IPS-NIHi7 (cell line): ENCODE results near the gene ZBED4.
"Not testable (repeated sequence)": the region's sequence is repeated elsewhere in the genome, so short reads cannot be mapped to it uniquely, and the experiment has no call there.

ENCODE experiments used
- DNase-seq: peaks from one replicate; pipeline ENCODE4 v3.0.0; 2012; ENCODE audit warnings: mixed read lengths; ENCODE audit errors: extremely low spot score

The ZBED4 gene

GRCh38 chr22:49852898-49853894 lies at the start of gene ZBED4:
Gene ZBED4 (plus strand): TSS chr22:49853844. CDS start chr22:49883663, 29,819 bp downstream.
- peak; percentile 99 for DNase-seq

- no peak for DNase-seq
These were observed 46.5 kb upstream of the ZBED4 start for GRCh38 chr22:49807129-49807528.

GRCh38 chr22:49807780-49808708 lies 45.6 kb upstream of the ZBED4 start:
- no peak for DNase-seq

GRCh38 chr22:49810363-49811019 lies 43.2 kb upstream of the ZBED4 start:
- no peak for DNase-seq

GRCh38 chr22:49811020-49811791 lies 42.4 kb upstream of the ZBED4 start:
- DNase-seq, result no peak

- no peak for DNase-seq
These were observed 40.8 kb upstream of the ZBED4 start for GRCh38 chr22:49812838-49813237.

- DNase-seq, result no peak
These were observed 39.4 kb upstream of the ZBED4 start for GRCh38 chr22:49814164-49814686.

- DNase-seq, result no peak
These were observed 38.8 kb upstream of the ZBED4 start for GRCh38 chr22:49814856-49815255.

GRCh38 chr22:49815641-49816091 lies 38.0 kb upstream of the ZBED4 start:
- DNase-seq, result no peak

- DNase-seq, result no peak
These were observed 36.3 kb upstream of the ZBED4 start for GRCh38 chr22:49817359-49817758.

GRCh38 chr22:49820984-49821383 lies 32.7 kb upstream of the ZBED4 start:
- DNase-seq, result no peak

- DNase-seq, result not testable (repeated sequence)
These were observed 31.9 kb upstream of the ZBED4 start for GRCh38 chr22:49821741-49822140.

GRCh38 chr22:49823289-49824045 lies 30.2 kb upstream of the ZBED4 start:
- no peak for DNase-seq

- DNase-seq, result no peak
These were observed 29.3 kb upstream of the ZBED4 start for GRCh38 chr22:49824185-49824925.

GRCh38 chr22:49824936-49825335 lies 28.7 kb upstream of the ZBED4 start:
- DNase-seq, result no peak

- DNase-seq, result no peak
These were observed 28.2 kb upstream of the ZBED4 start for GRCh38 chr22:49825436-49825835.

GRCh38 chr22:49825944-49826602 lies 27.6 kb upstream of the ZBED4 start:
- DNase-seq, result no peak

GRCh38 chr22:49826603-49827270 lies 26.9 kb upstream of the ZBED4 start:
- no peak for DNase-seq
